ENCODE measurements around the gene LSAMP. TPM values are rescaled to one million over a fixed set of nuclear protein-coding genes. Genes with fewer than 3 reads are reported as not detected.

LSAMP gene
- total RNA-seq, 1 donor from 2014 or later = 16.4 TPM

DNA sequence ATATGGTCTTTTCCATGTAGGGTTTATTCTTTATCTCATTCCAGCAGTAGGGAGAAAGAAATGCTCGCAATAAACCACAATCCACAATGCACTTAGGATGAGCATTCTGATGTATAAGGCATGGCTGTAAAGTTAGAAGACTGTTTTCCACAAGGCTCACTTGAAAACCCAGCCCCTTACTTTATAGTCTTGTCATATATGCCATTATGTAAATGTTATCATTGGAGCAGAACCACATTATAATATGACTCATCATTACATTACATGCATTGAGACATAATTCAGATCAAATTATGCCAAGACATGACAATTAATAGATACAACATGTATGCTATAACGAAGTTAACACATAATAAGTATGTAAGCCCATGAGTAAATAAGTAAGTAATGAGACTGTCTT, 348.1 kb downstream of the LSAMP start:
- Histone ChIP-seq H3K4me3 (ENCODE audit: insufficient read depth, low read depth, low read length) (no peak overlapping the region), H3K4me1 (ENCODE audit: insufficient read depth, low read length) (no peaks in the 10 kb centered on the region), H3K79me2 (ENCODE audit: insufficient read depth, low read length) (no peaks in the 10 kb centered on the region), H3K27ac (ENCODE audit: low read depth, low read length) (no peak overlapping the region), H3K27me3 (ENCODE audit: insufficient read depth, low read length) (no peaks in the 10 kb centered on the region), H3K9ac (ENCODE audit: low read length) (no peak overlapping the region), H4K20me1 (ENCODE audit: insufficient read depth, low read length) (no peaks in the 10 kb centered on the region), H3K9me3 (ENCODE audit: insufficient read depth, low read depth, low read length) (no peaks in the 10 kb centered on the region), H3K4me2 (ENCODE audit: low read length) (no peak overlapping the region), H2AFZ (ENCODE audit: low read depth, low read length) (no peak overlapping the region), H3K36me3 (ENCODE audit: insufficient read depth, low read length) (no peaks in the 10 kb centered on the region)
- no peaks in the 10 kb centered on the region for H3K9me3 Mint-ChIP-seq (ENCODE audit: unreplicated experiment)
- FAIRE-seq = no peak
- peaks cover 6% of the 10 kb centered on the region for H3K4me1 Mint-ChIP-seq (ENCODE audit: low read depth, unreplicated experiment)
- DNase-seq (ENCODE audit: low read depth) = peak; percentile 12
- H3K27me3 Mint-ChIP-seq (ENCODE audit: low read depth, unreplicated experiment) = no peaks in the 10 kb centered on the region
- H3K4me3 Mint-ChIP-seq (ENCODE audit: unreplicated experiment) = no peak overlapping the region
- peaks cover 2% of the 10 kb centered on the region for H3K36me3 Mint-ChIP-seq (ENCODE audit: low read depth, unreplicated experiment)
- H3K27ac Mint-ChIP-seq (ENCODE audit: unreplicated experiment) = no peak overlapping the region
- no peak for TF ChIP-seq EZH2 (IDR thresholded peaks at IDR 0.05; ENCODE audit: insufficient read depth, low read length)
- TF ChIP-seq CTCF (IDR thresholded peaks at IDR 0.05; ENCODE audit: insufficient read depth, low read depth, low read length) = no peak

DNA sequence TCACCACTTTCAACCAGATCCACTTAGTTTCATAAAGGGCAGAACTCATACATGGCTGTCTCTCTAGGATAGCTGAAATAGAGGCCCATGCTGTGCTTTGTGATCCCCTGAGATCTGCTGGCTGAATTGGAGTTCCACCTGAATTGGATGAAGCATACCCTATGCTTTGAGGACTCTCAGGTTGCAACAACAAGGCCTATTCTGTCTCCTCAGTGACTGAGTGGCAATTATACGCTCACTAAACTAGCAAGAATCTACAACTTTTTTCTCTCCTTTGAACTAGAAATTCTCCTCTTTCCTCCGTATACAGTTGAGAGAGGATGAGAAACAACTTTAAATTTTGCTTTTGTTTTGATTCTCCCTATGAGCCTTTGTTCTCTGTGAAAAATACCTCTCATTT, 348.7 kb downstream of the LSAMP start:
- Mint-ChIP-seq H3K4me1 (ENCODE audit: low read depth, unreplicated experiment) (peaks cover 6% of the 10 kb centered on the region), H3K36me3 (ENCODE audit: low read depth, unreplicated experiment) (peaks cover 2% of the 10 kb centered on the region), H3K4me3 (ENCODE audit: unreplicated experiment) (no peak overlapping the region), H3K27me3 (ENCODE audit: low read depth, unreplicated experiment) (no peaks in the 10 kb centered on the region), H3K27ac (ENCODE audit: unreplicated experiment) (no peak overlapping the region), H3K9me3 (ENCODE audit: unreplicated experiment) (no peaks in the 10 kb centered on the region)
- Histone ChIP-seq H3K4me3 (ENCODE audit: insufficient read depth, low read depth, low read length) (no peak overlapping the region), H3K9me3 (ENCODE audit: insufficient read depth, low read depth, low read length) (no peaks in the 10 kb centered on the region), H3K36me3 (ENCODE audit: insufficient read depth, low read length) (no peaks in the 10 kb centered on the region), H3K4me2 (ENCODE audit: low read length) (no peak overlapping the region), H3K27ac (ENCODE audit: low read depth, low read length) (no peak overlapping the region), H3K9ac (ENCODE audit: low read length) (no peak overlapping the region), H3K27me3 (ENCODE audit: insufficient read depth, low read length) (no peaks in the 10 kb centered on the region), H3K79me2 (ENCODE audit: insufficient read depth, low read length) (no peaks in the 10 kb centered on the region), H2AFZ (ENCODE audit: low read depth, low read length) (no peak overlapping the region), H3K4me1 (ENCODE audit: insufficient read depth, low read length) (no peaks in the 10 kb centered on the region), H4K20me1 (ENCODE audit: insufficient read depth, low read length) (no peaks in the 10 kb centered on the region)
- TF ChIP-seq EZH2 (IDR thresholded peaks at IDR 0.05; ENCODE audit: insufficient read depth, low read length) (no peak), CTCF (IDR thresholded peaks at IDR 0.05; ENCODE audit: insufficient read depth, low read depth, low read length) (no peak)
- DNase-seq (ENCODE audit: low read depth) = no peak
- FAIRE-seq = no peak

GRCh38 chr3:116093374-116093773, 351.9 kb downstream of the LSAMP start:
- no peak overlapping the region for H3K27ac ChIP-seq (ENCODE audit: low read depth, low read length)
- no peak overlapping the region for H3K4me3 ChIP-seq (ENCODE audit: insufficient read depth, low read depth, low read length)
- H3K27me3 ChIP-seq (ENCODE audit: insufficient read depth, low read length) = no peaks in the 10 kb centered on the region
- no peak overlapping the region for H2AFZ ChIP-seq (ENCODE audit: low read depth, low read length)
- no peak overlapping the region for H3K4me2 ChIP-seq (ENCODE audit: low read length)
- H3K79me2 ChIP-seq (ENCODE audit: insufficient read depth, low read length) = no peaks in the 10 kb centered on the region
- H3K27me3 Mint-ChIP-seq (ENCODE audit: low read depth, unreplicated experiment) = no peaks in the 10 kb centered on the region
- no peaks in the 10 kb centered on the region for H3K36me3 ChIP-seq (ENCODE audit: insufficient read depth, low read length)
- H4K20me1 ChIP-seq (ENCODE audit: insufficient read depth, low read length) = no peaks in the 10 kb centered on the region
- peaks cover 6% of the 10 kb centered on the region for H3K4me1 Mint-ChIP-seq (ENCODE audit: low read depth, unreplicated experiment)
- no peaks in the 10 kb centered on the region for H3K36me3 Mint-ChIP-seq (ENCODE audit: low read depth, unreplicated experiment)
- no peak overlapping the region for H3K27ac Mint-ChIP-seq (ENCODE audit: unreplicated experiment)
- TF ChIP-seq EZH2 (IDR thresholded peaks at IDR 0.05; ENCODE audit: insufficient read depth, low read length) (no peak), CTCF (IDR thresholded peaks at IDR 0.05; ENCODE audit: insufficient read depth, low read depth, low read length) (no peak)
- no peaks in the 10 kb centered on the region for H3K4me1 ChIP-seq (ENCODE audit: insufficient read depth, low read length)
- H3K9me3 ChIP-seq (ENCODE audit: insufficient read depth, low read depth, low read length) = no peaks in the 10 kb centered on the region
- FAIRE-seq (no peak), DNase-seq (ENCODE audit: low read depth) (no peak)
- H3K9me3 Mint-ChIP-seq (ENCODE audit: unreplicated experiment) = no peaks in the 10 kb centered on the region
- no peak overlapping the region for H3K4me3 Mint-ChIP-seq (ENCODE audit: unreplicated experiment)
- H3K9ac ChIP-seq (ENCODE audit: low read length) = no peak overlapping the region

Measured in astrocyte (in vitro differentiated cells and primary cell).